Mesothelial cell of epicardium (in vitro differentiated cells): ENCODE measurements around the gene KRTAP12-2. TPM values are rescaled to one million over a fixed set of nuclear protein-coding genes. Genes with fewer than 3 reads are reported as not detected.

Source experiments
- DNase-seq, 2 experiments: peaks; one replicate each; pipeline ENCODE4 v3.0.0; 2021; ENCODE audit warnings: low spot score in 2 of 2; ENCODE audit not compliant: unreplicated experiment in 2 of 2
- H3K27ac Mint-ChIP-seq: 2 replicates; pipeline ENCODE4 v1.8.0; 2021; ENCODE audit warnings: mixed read lengths
- H3K27me3 Mint-ChIP-seq: 2 replicates; pipeline ENCODE4 v1.8.0; 2021; ENCODE audit warnings: low read depth, mixed read lengths
- H3K36me3 Mint-ChIP-seq: 2 replicates; pipeline ENCODE4 v1.8.0; 2021; ENCODE audit warnings: mixed read lengths
- H3K4me1 Mint-ChIP-seq: 2 replicates; pipeline ENCODE4 v1.8.0; 2021; ENCODE audit warnings: mixed read lengths
- H3K4me3 Mint-ChIP-seq: 2 replicates; pipeline ENCODE4 v1.8.0; 2021; ENCODE audit warnings: mild to moderate bottlenecking, moderate library complexity, mixed read lengths
- H3K9me3 Mint-ChIP-seq: 2 replicates; pipeline ENCODE4 v1.8.0; 2021; ENCODE audit warnings: mixed read lengths
- total RNA-seq: library from RNA; stranded (reverse); gene quantifications from 3 replicates; pipeline ENCODE4 v1.2.1, GENCODE V29; 2021
- TF ChIP-seq, protein P1 (sequence below): fragments of 200-600 bp; sonication (generic); IDR thresholded peaks from one replicate; pipeline ENCODE4 v1.5.0; 2021; ENCODE audit warnings: antibody characterized with exemption; ENCODE audit not compliant: unreplicated experiment

Gene KRTAP12-2
- total RNA-seq, 1 donor from 2014 or later = not detected

DNA sequence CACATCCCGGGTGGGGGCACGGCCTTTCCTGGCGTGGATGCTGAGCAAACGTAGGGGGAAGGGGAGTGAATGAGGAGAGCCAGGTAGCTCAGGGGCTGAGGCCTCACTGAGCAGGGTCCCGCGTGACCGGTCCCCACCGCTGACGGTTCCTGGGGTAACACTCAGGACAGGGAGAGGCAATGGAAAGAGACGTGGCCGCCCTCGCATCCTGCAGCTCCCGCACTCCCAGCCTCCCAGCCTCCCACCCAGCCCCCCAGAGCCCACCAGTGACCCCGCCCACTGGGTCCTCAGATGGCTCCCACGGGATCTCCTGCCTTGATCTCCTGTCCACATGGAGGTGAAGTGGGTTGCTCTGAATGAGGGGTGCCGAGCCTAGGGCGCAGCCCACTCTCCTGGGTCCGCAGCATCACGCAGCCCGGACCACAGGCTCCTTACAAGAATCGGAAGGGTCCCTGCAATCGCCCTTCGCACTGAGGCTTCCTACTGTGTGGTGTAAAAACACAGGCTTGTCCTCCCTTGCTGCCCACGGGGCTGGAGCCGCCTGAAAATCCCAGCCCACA is 42.2 kb upstream of the KRTAP12-2 start:
- Mint-ChIP-seq H3K4me1 (peaks cover 27% of the 10 kb centered on the region), H3K9me3 (no peaks in the 10 kb centered on the region), H3K27me3 (peaks cover 97% of the 10 kb centered on the region), H3K27ac (no peak overlapping the region), H3K36me3 (no peaks in the 10 kb centered on the region), H3K4me3 (peak overlapping the region; percentile 32)
- TF ChIP-seq, protein P1, sequence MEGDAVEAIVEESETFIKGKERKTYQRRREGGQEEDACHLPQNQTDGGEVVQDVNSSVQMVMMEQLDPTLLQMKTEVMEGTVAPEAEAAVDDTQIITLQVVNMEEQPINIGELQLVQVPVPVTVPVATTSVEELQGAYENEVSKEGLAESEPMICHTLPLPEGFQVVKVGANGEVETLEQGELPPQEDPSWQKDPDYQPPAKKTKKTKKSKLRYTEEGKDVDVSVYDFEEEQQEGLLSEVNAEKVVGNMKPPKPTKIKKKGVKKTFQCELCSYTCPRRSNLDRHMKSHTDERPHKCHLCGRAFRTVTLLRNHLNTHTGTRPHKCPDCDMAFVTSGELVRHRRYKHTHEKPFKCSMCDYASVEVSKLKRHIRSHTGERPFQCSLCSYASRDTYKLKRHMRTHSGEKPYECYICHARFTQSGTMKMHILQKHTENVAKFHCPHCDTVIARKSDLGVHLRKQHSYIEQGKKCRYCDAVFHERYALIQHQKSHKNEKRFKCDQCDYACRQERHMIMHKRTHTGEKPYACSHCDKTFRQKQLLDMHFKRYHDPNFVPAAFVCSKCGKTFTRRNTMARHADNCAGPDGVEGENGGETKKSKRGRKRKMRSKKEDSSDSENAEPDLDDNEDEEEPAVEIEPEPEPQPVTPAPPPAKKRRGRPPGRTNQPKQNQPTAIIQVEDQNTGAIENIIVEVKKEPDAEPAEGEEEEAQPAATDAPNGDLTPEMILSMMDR = no peak
- DNase-seq = peak in 1 of 2 experiments; percentile 26

DNA sequence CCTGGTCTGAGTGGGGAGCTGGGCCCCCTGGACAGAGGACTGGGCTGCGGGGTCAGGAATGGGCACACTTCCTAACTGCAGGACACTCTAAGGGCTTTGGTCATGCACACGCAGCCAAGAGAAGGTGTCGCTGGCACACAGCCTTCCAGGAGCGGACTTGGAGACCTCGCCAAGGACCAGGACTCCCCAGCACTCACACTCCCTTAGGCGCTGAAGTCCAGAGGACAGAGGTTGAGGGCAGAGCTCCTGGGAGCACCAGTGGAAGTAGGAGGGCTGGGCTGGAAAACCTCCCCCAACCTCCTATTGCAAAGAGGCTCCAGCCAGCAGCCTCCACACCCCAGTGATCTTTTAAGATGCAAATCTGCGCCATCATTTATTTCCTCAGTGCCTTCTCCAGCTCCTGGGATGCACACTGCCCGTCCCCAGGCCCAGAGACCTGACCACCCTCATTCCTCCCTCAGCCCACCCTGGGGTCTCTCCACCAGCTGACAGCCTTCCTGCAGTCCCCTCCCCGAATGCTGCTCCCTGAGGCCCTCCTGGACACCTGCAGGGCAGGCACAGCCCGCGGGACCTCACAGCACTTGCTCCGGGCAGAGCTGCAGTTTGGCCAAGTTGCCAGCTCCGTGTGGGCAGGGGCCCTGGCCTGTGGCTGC is 41.6 kb upstream of the KRTAP12-2 start:
- no peak overlapping the region for H3K4me3 Mint-ChIP-seq

DNA sequence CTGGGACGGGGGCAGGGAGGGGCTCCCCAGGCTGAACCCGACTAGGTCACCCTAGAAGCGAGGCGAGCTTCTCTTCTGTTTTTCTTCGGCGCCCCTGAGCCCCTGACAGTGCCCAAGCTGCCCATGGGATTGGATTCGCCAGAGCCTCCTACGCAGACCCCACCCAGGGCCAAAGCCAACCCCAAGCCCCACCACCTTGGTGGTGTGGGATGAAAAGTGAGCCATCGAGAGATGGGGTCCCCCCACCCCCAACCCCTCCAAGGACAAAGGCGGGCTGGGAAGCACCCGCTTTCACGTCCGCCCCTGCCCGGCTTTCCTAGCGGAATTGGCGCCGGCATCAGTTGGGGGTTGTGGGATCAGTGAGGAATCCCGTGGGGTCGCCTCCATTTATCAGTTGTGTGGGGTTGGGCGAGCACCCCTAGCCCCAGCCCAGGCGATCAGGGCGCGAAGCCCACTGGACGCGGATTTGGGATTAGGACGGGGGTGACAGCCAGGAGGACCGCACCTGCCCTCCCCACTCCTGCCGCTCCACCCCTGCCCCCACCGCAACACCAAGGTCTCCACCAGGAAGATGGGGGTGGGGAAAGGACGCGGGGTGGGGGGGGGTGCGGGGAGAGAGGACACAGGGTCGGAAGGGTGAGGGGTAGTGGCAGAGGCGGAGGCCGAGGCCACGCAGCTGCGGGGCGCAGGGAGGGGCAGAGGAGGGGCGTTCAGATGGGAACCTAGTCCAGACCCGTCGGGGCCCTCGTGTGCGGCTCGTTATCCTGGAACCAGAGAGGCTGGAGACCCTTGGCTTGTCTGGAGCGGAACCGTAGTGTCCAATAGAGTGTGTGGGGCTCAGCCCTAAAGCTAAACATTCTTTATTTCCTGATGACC is 40.2 kb upstream of the KRTAP12-2 start:
- peaks cover 27% of the 10 kb centered on the region for H3K4me1 Mint-ChIP-seq
- TF ChIP-seq, protein P1 = no peak
- H3K27ac Mint-ChIP-seq = no peak overlapping the region
- H3K27me3 Mint-ChIP-seq = peaks cover 96% of the 10 kb centered on the region
- H3K36me3 Mint-ChIP-seq = no peaks in the 10 kb centered on the region
- H3K4me3 Mint-ChIP-seq = no peak overlapping the region
- no peaks in the 10 kb centered on the region for H3K9me3 Mint-ChIP-seq
- DNase-seq = peak in 1 of 2 experiments; percentile 36

More for the DNA sequence above, 41.6 kb upstream of the KRTAP12-2 start:
- TF ChIP-seq, protein P1 = no peak
- H3K9me3 Mint-ChIP-seq = no peaks in the 10 kb centered on the region
- H3K36me3 Mint-ChIP-seq = no peaks in the 10 kb centered on the region
- H3K4me1 Mint-ChIP-seq = peaks cover 27% of the 10 kb centered on the region
- H3K27me3 Mint-ChIP-seq = peaks cover 97% of the 10 kb centered on the region
- peak in 1 of 2 experiments; percentile 37 for DNase-seq
- no peak overlapping the region for H3K27ac Mint-ChIP-seq

DNA sequence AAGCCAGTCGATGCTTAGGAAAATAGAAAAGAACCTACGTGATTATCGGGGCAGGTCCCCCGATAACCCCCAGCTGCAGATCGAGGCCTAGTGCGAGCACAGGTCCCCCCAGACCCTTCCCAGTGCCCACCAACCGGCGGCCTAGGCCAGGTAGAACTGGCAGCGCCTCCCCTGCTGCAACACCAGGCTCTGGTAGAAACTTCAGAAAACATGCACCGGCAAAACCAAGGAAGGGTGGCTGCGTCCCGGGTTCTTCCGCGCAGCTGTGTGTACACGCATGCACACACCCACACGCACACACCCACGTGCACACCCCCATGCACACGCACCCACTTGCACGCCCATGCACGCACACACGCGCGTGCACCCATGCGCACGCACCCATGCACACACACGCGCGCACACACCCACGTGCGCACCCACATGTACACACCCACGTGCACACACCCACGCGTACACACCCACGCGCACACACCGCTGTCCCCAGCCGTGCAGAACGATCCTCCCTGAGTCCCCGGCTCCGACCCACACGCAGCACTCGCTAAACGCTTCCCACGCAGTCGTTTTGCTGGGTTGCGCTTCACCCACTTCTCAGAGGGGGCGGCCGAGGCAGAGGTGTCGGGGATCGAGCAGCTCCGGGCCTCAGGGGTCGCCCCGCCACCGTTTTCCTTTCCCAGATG is 39.4 kb upstream of the KRTAP12-2 start:
- Mint-ChIP-seq H3K27me3 (peaks cover 96% of the 10 kb centered on the region), H3K36me3 (no peaks in the 10 kb centered on the region), H3K4me3 (no peak overlapping the region), H3K27ac (no peak overlapping the region), H3K4me1 (peaks cover 22% of the 10 kb centered on the region), H3K9me3 (no peaks in the 10 kb centered on the region)
- DNase-seq = peak in 1 of 2 experiments; percentile 31
- TF ChIP-seq, protein P1 = no peak

DNA sequence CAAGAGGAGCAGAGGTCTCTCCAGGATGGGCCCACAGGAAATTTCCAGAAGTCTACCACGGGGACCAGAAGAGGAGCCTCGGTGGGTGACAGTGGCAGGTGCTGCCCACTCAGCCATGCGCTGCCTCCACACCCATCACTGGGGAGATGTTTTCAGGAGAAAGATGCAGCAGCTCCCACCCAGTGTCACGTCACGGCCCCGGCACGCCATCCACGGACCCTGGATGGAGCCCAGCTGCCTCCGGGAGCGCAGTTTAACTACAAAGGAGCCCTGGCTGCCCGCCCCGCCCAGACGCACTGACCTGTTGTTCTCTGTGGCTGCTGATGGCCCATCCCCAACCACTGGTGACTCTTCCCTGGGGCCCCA is 37.9 kb upstream of the KRTAP12-2 start:
- Mint-ChIP-seq H3K9me3 (no peaks in the 10 kb centered on the region), H3K27me3 (peaks cover 96% of the 10 kb centered on the region), H3K27ac (no peak overlapping the region), H3K36me3 (no peaks in the 10 kb centered on the region), H3K4me1 (peaks cover 8% of the 10 kb centered on the region), H3K4me3 (no peak overlapping the region)
- TF ChIP-seq, protein P1 = no peak
- peak in 1 of 2 experiments; percentile 34 for DNase-seq
